NCI-H345 (cell line): ENCODE data around the gene B4GALT6.
A peak's percentile ranks its signal among the peaks of the same experiment; 100 is the strongest.

Source experiments
- DNase-seq: peaks from one replicate; lab custom pipeline; 2025; lab: John Stamatoyannopoulos, UW

The B4GALT6 gene

GRCh38 chr18:31659576-31660177 lies 24.7 kb downstream of the B4GALT6 start:
- DNase-seq: no peak

- DNase-seq: no peak
Measured at GRCh38 chr18:31658670-31659575, 25.5 kb downstream of the B4GALT6 start.

GRCh38 chr18:31657823-31658669 lies 26.3 kb downstream of the B4GALT6 start:
- peak; percentile 87 for DNase-seq

- no peak for DNase-seq
Measured at GRCh38 chr18:31656754-31657153, 27.6 kb downstream of the B4GALT6 start.

- DNase-seq: no peak
Measured at GRCh38 chr18:31655354-31655753, 29.0 kb downstream of the B4GALT6 start.

- DNase-seq: no peak
Measured at GRCh38 chr18:31652877-31653276, 31.5 kb downstream of the B4GALT6 start.

- no peak for DNase-seq
Measured at GRCh38 chr18:31652357-31652756, 32.0 kb downstream of the B4GALT6 start.

- DNase-seq: no peak
Measured at GRCh38 chr18:31651369-31651768, 33.0 kb downstream of the B4GALT6 start.

GRCh38 chr18:31649978-31650719 lies 34.2 kb downstream of the B4GALT6 start:
- no peak for DNase-seq

- DNase-seq: no peak
Measured at GRCh38 chr18:31649449-31649848, 34.9 kb downstream of the B4GALT6 start.

- no peak for DNase-seq
Measured at GRCh38 chr18:31648966-31649429, 35.4 kb downstream of the B4GALT6 start.

GRCh38 chr18:31648458-31648857 lies 35.9 kb downstream of the B4GALT6 start:
- DNase-seq: no peak

GRCh38 chr18:31647127-31647753 lies 37.1 kb downstream of the B4GALT6 start:
- DNase-seq: no peak

GRCh38 chr18:31646332-31647126 lies 37.9 kb downstream of the B4GALT6 start:
- DNase-seq: no peak

- no peak for DNase-seq
Measured at GRCh38 chr18:31645411-31645810, 39.0 kb downstream of the B4GALT6 start.

GRCh38 chr18:31643003-31643402 lies 41.4 kb downstream of the B4GALT6 start:
- no peak for DNase-seq

- DNase-seq: no peak
Measured at GRCh38 chr18:31637445-31637844, 46.9 kb downstream of the B4GALT6 start.

GRCh38 chr18:31636387-31636786 lies 48.0 kb downstream of the B4GALT6 start:
- DNase-seq: no peak

GRCh38 chr18:31634331-31634713 lies 50.1 kb downstream of the B4GALT6 start:
- no peak for DNase-seq
